HuH-7.5 (cell line): ENCODE data around the gene STOML1.
A peak's percentile ranks its signal among the peaks of the same experiment; 100 is the strongest.
"Not testable (repeated sequence)": the region's sequence is repeated elsewhere in the genome, so short reads cannot be mapped to it uniquely, and the experiment has no call there.

Source experiments
- DNase-seq: peaks from one replicate; pipeline ENCODE4 v3.0.0; 2011; ENCODE audit warnings: low spot score

Gene STOML1

GRCh38 chr15:73960472-73961070, 31.5 kb downstream of the STOML1 start:
- DNase-seq = not testable (repeated sequence)

- DNase-seq = no peak
Observed at GRCh38 chr15:73959801-73960200, 32.3 kb downstream of the STOML1 start.

- DNase-seq = no peak
Observed at GRCh38 chr15:73959012-73959581, 33.0 kb downstream of the STOML1 start.

GRCh38 chr15:73957785-73958184, 34.3 kb downstream of the STOML1 start:
- no peak for DNase-seq

- DNase-seq = no peak
Observed at GRCh38 chr15:73957276-73957675, 34.8 kb downstream of the STOML1 start.

GRCh38 chr15:73956743-73957135, 35.4 kb downstream of the STOML1 start:
- DNase-seq = no peak

GRCh38 chr15:73955861-73956742, 36.0 kb downstream of the STOML1 start:
- DNase-seq = no peak

- DNase-seq = no peak
Observed at GRCh38 chr15:73955326-73955725, 36.8 kb downstream of the STOML1 start.

- no peak for DNase-seq
Observed at GRCh38 chr15:73954188-73955145, 37.6 kb downstream of the STOML1 start.

GRCh38 chr15:73952913-73953750, 39.0 kb downstream of the STOML1 start:
- DNase-seq = no peak

GRCh38 chr15:73952171-73952912, 39.8 kb downstream of the STOML1 start:
- no peak for DNase-seq

- DNase-seq = no peak
Observed at GRCh38 chr15:73951601-73952000, 40.5 kb downstream of the STOML1 start.

- peak; percentile 96 for DNase-seq
Observed at GRCh38 chr15:73950831-73951561, 41.1 kb downstream of the STOML1 start.

GRCh38 chr15:73950479-73950830, 41.6 kb downstream of the STOML1 start:
- no peak for DNase-seq

GRCh38 chr15:73949496-73949895, 42.6 kb downstream of the STOML1 start:
- DNase-seq = no peak

- DNase-seq = no peak
Observed at GRCh38 chr15:73948982-73949381, 43.1 kb downstream of the STOML1 start.

- no peak for DNase-seq
Observed at GRCh38 chr15:73948396-73948795, 43.7 kb downstream of the STOML1 start.

GRCh38 chr15:73947651-73948050, 44.4 kb downstream of the STOML1 start:
- DNase-seq = no peak

- no peak for DNase-seq
Observed at GRCh38 chr15:73946795-73947370, 45.2 kb downstream of the STOML1 start.
